ENCODE results near the gene TRMT11. TPM values are rescaled to one million over a fixed set of nuclear protein-coding genes. Genes with fewer than 3 reads are reported as not detected.

The TRMT11 gene
- total RNA-seq, 2 donors from 2014 or later, result 29.4 to 35.4 TPM

GRCh38 chr6:125947615-125948014, 38.7 kb upstream of the TRMT11 start:
- no peaks in the 10 kb centered on the region for H3K36me3 Mint-ChIP-seq (ENCODE audit: low read depth)
- no peak overlapping the region for H3K27ac Mint-ChIP-seq
- Histone ChIP-seq H3K4me3 (ENCODE audit: low read length) (no peak overlapping the region), H3K4me1 (ENCODE audit: control insufficient read depth, insufficient read depth, low read length) (no peaks in the 10 kb centered on the region), H3K9ac (ENCODE audit: extremely low read depth, low read length, poor library complexity, severe bottlenecking) (no peak overlapping the region), H3K36me3 (ENCODE audit: control insufficient read depth, insufficient read depth, low read length) (no peaks in the 10 kb centered on the region), H3K9me3 (ENCODE audit: control insufficient read depth, low read length) (peaks cover 6% of the 10 kb centered on the region), H3K27ac (ENCODE audit: low read depth, low read length) (no peak overlapping the region), H3K27me3 (ENCODE audit: control insufficient read depth, insufficient read depth, low read length, poor library complexity, severe bottlenecking) (no peaks in the 10 kb centered on the region)
- TF ChIP-seq CTCF (conservative IDR thresholded peaks at IDR 0.05), result no peak
- no peak overlapping the region for H3K4me3 Mint-ChIP-seq
- peaks cover 2% of the 10 kb centered on the region for H3K27me3 Mint-ChIP-seq (ENCODE audit: insufficient read depth)
- peaks cover 13% of the 10 kb centered on the region for H3K4me1 Mint-ChIP-seq
- peaks cover 2% of the 10 kb centered on the region for H3K9me3 Mint-ChIP-seq
- DNase-seq, result no peak
- 80 to 96% methylated on average over 1 to 2 of the region's 2 CpGs for WGBS, 2 experiments (ENCODE audit: insufficient coverage in 1 of 2, insufficient read length in 1 of 2)

GRCh38 chr6:125948455-125948854, 37.9 kb upstream of the TRMT11 start:
- no peak for TF ChIP-seq CTCF (conservative IDR thresholded peaks at IDR 0.05)
- no peak for DNase-seq
- H3K9me3 ChIP-seq (ENCODE audit: control insufficient read depth, low read length), result peaks cover 10% of the 10 kb centered on the region
- H3K4me1 ChIP-seq (ENCODE audit: control insufficient read depth, insufficient read depth, low read length), result no peaks in the 10 kb centered on the region
- Mint-ChIP-seq H3K36me3 (ENCODE audit: low read depth) (no peaks in the 10 kb centered on the region), H3K4me1 (peaks cover 9% of the 10 kb centered on the region), H3K4me3 (no peak overlapping the region), H3K27me3 (ENCODE audit: insufficient read depth) (peaks cover 4% of the 10 kb centered on the region), H3K27ac (no peak overlapping the region), H3K9me3 (peaks cover 4% of the 10 kb centered on the region)
- H3K27me3 ChIP-seq (ENCODE audit: control insufficient read depth, insufficient read depth, low read length, poor library complexity, severe bottlenecking), result no peaks in the 10 kb centered on the region
- H3K36me3 ChIP-seq (ENCODE audit: control insufficient read depth, insufficient read depth, low read length), result no peaks in the 10 kb centered on the region
- H3K9ac ChIP-seq (ENCODE audit: extremely low read depth, low read length, poor library complexity, severe bottlenecking), result no peak overlapping the region
- no peak overlapping the region for H3K27ac ChIP-seq (ENCODE audit: low read depth, low read length)
- 83 to 92% methylated on average over 2 to 3 of the region's 3 CpGs for WGBS, 2 experiments (ENCODE audit: insufficient coverage in 1 of 2, insufficient read length in 1 of 2)
- H3K4me3 ChIP-seq (ENCODE audit: low read length), result no peak overlapping the region

- Histone ChIP-seq H3K4me3 (ENCODE audit: low read length) (no peak overlapping the region), H3K27me3 (ENCODE audit: control insufficient read depth, insufficient read depth, low read length, poor library complexity, severe bottlenecking) (peaks cover 3% of the 10 kb centered on the region), H3K9ac (ENCODE audit: extremely low read depth, low read length, poor library complexity, severe bottlenecking) (no peak overlapping the region), H3K27ac (ENCODE audit: low read depth, low read length) (no peak overlapping the region), H3K4me1 (ENCODE audit: control insufficient read depth, insufficient read depth, low read length) (no peaks in the 10 kb centered on the region), H3K9me3 (ENCODE audit: control insufficient read depth, low read length) (peaks cover 10% of the 10 kb centered on the region), H3K36me3 (ENCODE audit: control insufficient read depth, insufficient read depth, low read length) (no peaks in the 10 kb centered on the region)
- DNase-seq, result no peak
- Mint-ChIP-seq H3K27ac (no peak overlapping the region), H3K4me1 (peaks cover 9% of the 10 kb centered on the region), H3K36me3 (ENCODE audit: low read depth) (no peaks in the 10 kb centered on the region), H3K9me3 (peaks cover 4% of the 10 kb centered on the region), H3K4me3 (no peak overlapping the region), H3K27me3 (ENCODE audit: insufficient read depth) (peaks cover 7% of the 10 kb centered on the region)
- 73 to 95% methylated on average over 2 of the region's 2 CpGs for WGBS, 2 experiments (ENCODE audit: insufficient coverage in 1 of 2, insufficient read length in 1 of 2)
- TF ChIP-seq CTCF (conservative IDR thresholded peaks at IDR 0.05), result no peak
Observed at GRCh38 chr6:125949069-125949468, 37.3 kb upstream of the TRMT11 start.
